B cell (primary cell): ENCODE results near the gene CALN1. TPM values are rescaled to one million over a fixed set of nuclear protein-coding genes. Genes with fewer than 3 reads are reported as not detected.

Source experiments
- ATAC-seq: fragments of 200-7000 bp; cut with Tn5 transposase; one replicate; pipeline ENCODE4 v1.10.0; 2021; ENCODE audit warnings: low read depth, mild to moderate bottlenecking, moderate number of reproducible peaks, moderate library complexity
- CTCF ChIA-PET: fragments of 350-600 bp; sonication (Branson Sonifier 250); formaldehyde crosslinking; loops from one replicate; lab custom pipeline; 2021; ENCODE audit warnings: antibody characterized with exemption, inconsistent platforms; lab: Charles Lee
- POLR2A ChIA-PET: fragments of 350-600 bp; sonication (Branson Sonifier 250); formaldehyde crosslinking; loops from one replicate; lab custom pipeline; 2021; ENCODE audit warnings: antibody characterized with exemption; lab: Charles Lee
- DNase-seq: peaks from one replicate; pipeline ENCODE4 v3.0.0; 2013
- H2AFZ ChIP-seq: 2 replicates; pipeline ENCODE4 v1.6.1; 2012; ENCODE audit warnings: mild to moderate bottlenecking, low read depth, low read length; ENCODE audit not compliant: insufficient read depth, poor library complexity, severe bottlenecking
- H3K27ac ChIP-seq, 2 donors: 1 replicate in 1 of 2; 2 replicates in 1 of 2; pipeline ENCODE4 v1.5.1; 2012 to 2013; ENCODE audit warnings: low read length in 2 of 2, mild to moderate bottlenecking in 2 of 2, moderate library complexity in 1 of 2
- H3K27me3 ChIP-seq, 4 experiments: fragments of 200-600 bp in 1 of 4; sonication (generic) in 1 of 4; replicated peaks in 1 of 4; 1 replicate in 2 of 4; 2 replicates in 2 of 4; pipeline versions ENCODE4 v1.6.1 to v1.7.0; 2013 to 2016; ENCODE audit warnings: low read length in 3 of 4, mild to moderate bottlenecking in 2 of 4, mixed read lengths in 1 of 4, moderate library complexity in 1 of 4; ENCODE audit not compliant: insufficient read depth in 4 of 4, control insufficient read depth in 3 of 4; ENCODE audit errors: control extremely low read depth in 1 of 4
- H3K36me3 ChIP-seq, 2 experiments: replicated peaks in 1 of 2; 1 replicate in 1 of 2; 2 replicates in 1 of 2; pipeline versions ENCODE4 v1.6.1 to v1.7.1; 2013; ENCODE audit warnings: low read length in 1 of 2; ENCODE audit not compliant: insufficient read depth in 2 of 2, control insufficient read depth in 1 of 2; ENCODE audit errors: control extremely low read depth in 1 of 2, extremely low read depth in 1 of 2
- H3K4me1 ChIP-seq, 2 donors: fragments of 200-600 bp in 1 of 2; sonication (generic) in 1 of 2; 1 replicate in 1 of 2; 2 replicates in 1 of 2; pipeline versions ENCODE4 v1.5.1 to v1.6.1; 2013 to 2017; ENCODE audit warnings: low read length in 2 of 2; ENCODE audit not compliant: control insufficient read depth in 2 of 2, insufficient read depth in 2 of 2
- H3K4me2 ChIP-seq: replicated peaks from 2 replicates; pipeline ENCODE3; 2012; ENCODE audit warnings: mild to moderate bottlenecking, low read depth, low read length; ENCODE audit not compliant: poor library complexity, severe bottlenecking
- H3K4me3 ChIP-seq, 5 experiments: fragments of 200-600 bp in 1 of 5; sonication (generic) in 1 of 5; 1 replicate in 3 of 5; 2 replicates in 2 of 5; pipeline versions ENCODE4 v1.5.1 to v1.7.0; 2011 to 2016; ENCODE audit warnings: low read length in 4 of 5, mild to moderate bottlenecking in 4 of 5, low read depth in 2 of 5, control low read depth in 1 of 5, moderate library complexity in 1 of 5; ENCODE audit not compliant: insufficient read depth in 1 of 5; ENCODE audit errors: control extremely low read depth in 1 of 5, extremely low read depth in 1 of 5
- H3K79me2 ChIP-seq: fragments of 200-600 bp; sonication (generic); one replicate; pipeline ENCODE4 v1.6.0; 2016; ENCODE audit warnings: low read length; ENCODE audit not compliant: control insufficient read depth, insufficient read depth
- H3K9ac ChIP-seq: fragments of 200-600 bp; sonication (generic); 2 replicates; pipeline ENCODE4 v1.6.1; 2017; ENCODE audit warnings: mild to moderate bottlenecking, low read length, moderate library complexity
- H3K9me3 ChIP-seq, 3 donors: one replicate each; pipeline versions ENCODE4 v1.6.1 to v1.7.1; 2013; ENCODE audit warnings: low read length in 2 of 3; ENCODE audit not compliant: control insufficient read depth in 2 of 3, insufficient read depth in 1 of 3; ENCODE audit errors: control extremely low read depth in 1 of 3
- H4K20me1 ChIP-seq: 2 replicates; pipeline ENCODE4 v1.6.0; 2012; ENCODE audit warnings: mild to moderate bottlenecking, low read length; ENCODE audit not compliant: insufficient read depth, control insufficient read depth, poor library complexity, severe bottlenecking
- H3K27ac Mint-ChIP-seq: one replicate; pipeline ENCODE4 v1.8.0; 2021; ENCODE audit warnings: mixed read lengths
- H3K27me3 Mint-ChIP-seq: one replicate; pipeline ENCODE4 v1.8.0; 2021; ENCODE audit warnings: mixed read lengths
- H3K4me1 Mint-ChIP-seq: one replicate; pipeline ENCODE4 v1.8.0; 2021; ENCODE audit warnings: mixed read lengths
- H3K4me3 Mint-ChIP-seq: one replicate; pipeline ENCODE4 v1.8.0; 2021; ENCODE audit warnings: mixed read lengths
- H3K9me3 Mint-ChIP-seq: one replicate; pipeline ENCODE4 v1.8.0; 2022; ENCODE audit warnings: mixed read lengths; ENCODE audit not compliant: insufficient read depth
- CTCF ChIP-seq: fragments of 200-600 bp; IDR thresholded peaks from one replicate; pipeline ENCODE4 v1.8.0; 2022; ENCODE audit warnings: antibody characterized with exemption, mild to moderate bottlenecking
- EZH2 ChIP-seq: IDR thresholded peaks from 2 replicates; pipeline ENCODE4 v1.6.1; 2012; ENCODE audit warnings: borderline replicate concordance, low read depth, mild to moderate bottlenecking, moderate library complexity, low read length; ENCODE audit not compliant: insufficient read depth, poor library complexity, severe bottlenecking
- WGBS: methylation state at CpG from one replicate; pipeline ENCODE4 v1.1.5; 2013; ENCODE audit warnings: missing lambda C conversion rate; ENCODE audit not compliant: insufficient coverage; 5-methylcytosine and 5-hydroxymethylcytosine counted together
- intact Hi-C: fragments of 100-400 bp; cut with micrococcal nuclease; formaldehyde crosslinking; loops from one replicate; pipeline ENCODE4 v1.10.0; 2022
- polyA plus RNA-seq: library from polyadenylated mRNA; depleted of rRNA; stranded (reverse); fragments of >200 nt; gene quantifications from 2 replicates; pipeline ENCODE4 v1.2.3, GENCODE V29; 2012
- total RNA-seq, 2 donors: library from RNA; stranded (reverse); fragments of 120-200 nt in 1 of 2; gene quantifications; 1 replicate in 1 of 2; 2 replicates in 1 of 2; pipeline versions ENCODE4 v1.2.3 to v1.2.4, GENCODE V29; 2013 to 2022

Gene CALN1
- total and polyA plus RNA-seq, 2 donors (not counting 1 experiment from before 2014, with no cell fraction given), result not detected

DNA sequence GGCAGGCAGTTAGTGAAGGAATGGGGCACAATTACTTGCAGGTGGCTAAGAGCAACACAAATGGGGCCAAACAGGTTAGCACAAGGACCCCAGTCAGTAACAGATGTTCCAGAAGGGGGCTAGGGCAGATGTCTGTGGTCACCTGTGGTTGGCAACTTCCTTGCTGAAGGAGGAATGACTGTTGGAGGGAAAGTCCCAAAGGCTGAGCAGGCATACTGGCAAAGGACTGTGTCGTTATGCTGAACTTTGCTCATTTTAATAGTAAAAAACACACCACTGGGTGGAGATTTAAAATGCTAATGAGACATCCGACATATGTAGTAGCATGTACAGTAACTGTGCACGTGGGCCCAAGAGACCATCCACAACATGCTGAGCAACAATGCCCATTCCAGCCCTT, 511.6 kb downstream of the CALN1 start:
- Histone ChIP-seq H3K27me3 (no peaks in the 10 kb centered on the region), H3K36me3 (no peaks in the 10 kb centered on the region), H3K4me2 (no peak overlapping the region), H3K4me1 (no peaks in the 10 kb centered on the region), H3K79me2 (no peaks in the 10 kb centered on the region), H2AFZ (no peak overlapping the region), H3K4me3 (no peak overlapping the region), H3K27ac (no peak overlapping the region), H3K9ac (no peak overlapping the region), H4K20me1 (no peaks in the 10 kb centered on the region), H3K9me3 (peaks cover 0 to 3% (median 1%) of the 10 kb centered on the region in 3 donors)
- peaks cover 5% of the 10 kb centered on the region for H3K9me3 Mint-ChIP-seq
- H3K27me3 Mint-ChIP-seq, result no peaks in the 10 kb centered on the region
- TF ChIP-seq CTCF, result no peak
- no peak for TF ChIP-seq EZH2
- no CpG with 5 or more reads among the region's 3 CpGs for WGBS
- no peak overlapping the region for H3K4me3 Mint-ChIP-seq
- ChIA-PET POLR2A (no interaction called here), CTCF (no interaction called here)
- no peaks in the 10 kb centered on the region for H3K4me1 Mint-ChIP-seq
- no peak overlapping the region for H3K27ac Mint-ChIP-seq
- ATAC-seq, result no peak
- DNase-seq, result no peak
- intact Hi-C loops, result no loop called here

GRCh38 chr7:71896535-71896934, 515.6 kb downstream of the CALN1 start:
- intact Hi-C loops, result no loop called here
- H3K4me3 Mint-ChIP-seq, result no peak overlapping the region
- TF ChIP-seq EZH2 (no peak), CTCF (no peak)
- Histone ChIP-seq H2AFZ (no peak overlapping the region), H3K4me1 (no peaks in the 10 kb centered on the region), H3K79me2 (no peaks in the 10 kb centered on the region), H3K9me3 (no peaks in the 10 kb centered on the region), H3K27me3 (no peaks in the 10 kb centered on the region), H3K4me2 (no peak overlapping the region), H3K9ac (no peak overlapping the region), H3K27ac (no peak overlapping the region), H3K36me3 (no peaks in the 10 kb centered on the region), H4K20me1 (no peaks in the 10 kb centered on the region), H3K4me3 (no peak overlapping the region)
- no peak for ATAC-seq
- CTCF ChIA-PET, result no interaction called here
- no CpG with 5 or more reads among the region's 2 CpGs for WGBS
- no peak for DNase-seq
- no peaks in the 10 kb centered on the region for H3K27me3 Mint-ChIP-seq
- POLR2A ChIA-PET, result no interaction called here
- H3K4me1 Mint-ChIP-seq, result no peaks in the 10 kb centered on the region
- no peak overlapping the region for H3K27ac Mint-ChIP-seq
- no peaks in the 10 kb centered on the region for H3K9me3 Mint-ChIP-seq
